HepG2 (cell line): ENCODE results near the gene RASGRP1. TPM values are rescaled to one million over a fixed set of nuclear protein-coding genes. Genes with fewer than 3 reads are reported as not detected.

ENCODE experiments used
- ATAC-seq: fragments of 200-7000 bp; cut with Tn5 transposase; 3 replicates; pipeline ENCODE4 v1.9.1; 2020; ENCODE audit warnings: mild to moderate bottlenecking, moderate library complexity
- BruUV-seq: library from RNA; stranded (reverse); fragments of 400-500 nt; replicated peaks from 2 replicates; lab custom pipeline; 2021; lab: Mats Ljungman, UMichigan
- CTCF ChIA-PET: fragments of 300-600 bp; formaldehyde crosslinking; extraction: SDS; loops from one replicate; lab custom pipeline; 2021; ENCODE audit warnings: low total read pairs, inconsistent platforms, low intra/inter-chr PET ratio; lab: Yijun Ruan, JAX
- POLR2A ChIA-PET: fragments of 350-600 bp; sonication (Branson Sonifier 250); formaldehyde crosslinking; loops from one replicate; lab custom pipeline; 2020; ENCODE audit warnings: antibody characterized with exemption, inconsistent platforms; lab: Yijun Ruan, JAX
- DNase-seq: peaks from one replicate; pipeline ENCODE4 v3.0.0-alpha.2; 2015; ENCODE audit warnings: low spot score
- FAIRE-seq: peaks from 3 replicates; lab custom pipeline; 2011; peaks lifted over from hg19 to GRCh38; lab: Jason Lieb, UNC
- H2AFZ ChIP-seq: one replicate; pipeline ENCODE4 v1.6.1; 2011; ENCODE audit warnings: low read length, inconsistent platforms
- H3K27ac ChIP-seq: fragments of 300-600 bp; 3 replicates; pipeline ENCODE4 v1.8.0; 2011; ENCODE audit warnings: mixed run types, mild to moderate bottlenecking, mixed read lengths, low read length, inconsistent platforms; ENCODE audit not compliant: insufficient read depth; ENCODE audit errors: extremely low read length
- H3K27me3 ChIP-seq, 2 experiments: fragments of 200-600 bp in 1 of 2; 2 replicates in 1 of 2; 3 replicates in 1 of 2; pipeline versions ENCODE4 v1.6.0 to v1.8.0; 2011; ENCODE audit warnings: low read length in 2 of 2, mild to moderate bottlenecking in 2 of 2, moderate library complexity in 2 of 2, inconsistent platforms in 1 of 2; ENCODE audit not compliant: insufficient read depth in 2 of 2, control insufficient read depth in 1 of 2
- H3K36me3 ChIP-seq, 2 experiments: fragments of 200-600 bp in 1 of 2; replicated peaks in 1 of 2; 2 replicates in 1 of 2; 3 replicates in 1 of 2; pipeline versions ENCODE4 v1.5.1 to v1.8.0; 2011; ENCODE audit warnings: low read length in 2 of 2, inconsistent platforms in 1 of 2; ENCODE audit not compliant: insufficient read depth in 2 of 2, control insufficient read depth in 1 of 2
- H3K4me1 ChIP-seq: 2 replicates; pipeline ENCODE4 v1.5.1; 2012; ENCODE audit warnings: low read length, inconsistent platforms; ENCODE audit not compliant: insufficient read depth
- H3K4me2 ChIP-seq: 2 replicates; pipeline ENCODE4 v1.6.0; 2011; ENCODE audit warnings: low read depth, low read length, inconsistent platforms
- H3K4me3 ChIP-seq, 3 experiments: fragments of 200-600 bp in 1 of 3; sonication (generic), shearing (Covaris generic) in 1 of 3; replicated peaks in 1 of 3; 2 replicates each; pipeline ENCODE4 v1.5.1; 2011 to 2016; ENCODE audit warnings: low read length in 3 of 3, inconsistent platforms in 2 of 3, low read depth in 2 of 3, mild to moderate bottlenecking in 2 of 3, control low read depth in 1 of 3, mixed read lengths in 1 of 3; ENCODE audit not compliant: insufficient read depth in 1 of 3
- H3K79me2 ChIP-seq: one replicate; pipeline ENCODE4 v1.6.1; 2011; ENCODE audit warnings: low read length, inconsistent platforms; ENCODE audit not compliant: insufficient read depth
- H3K9ac ChIP-seq: 2 replicates; pipeline ENCODE4 v1.6.0; 2011; ENCODE audit warnings: mild to moderate bottlenecking, low read depth, low read length, inconsistent platforms; ENCODE audit not compliant: insufficient read depth
- H3K9me3 ChIP-seq: 2 replicates; pipeline ENCODE4 v1.5.1; 2012; ENCODE audit warnings: mild to moderate bottlenecking, low read length
- H4K20me1 ChIP-seq: 2 replicates; pipeline ENCODE4 v1.6.0; 2011; ENCODE audit warnings: inconsistent platforms, mild to moderate bottlenecking, low read length, moderate library complexity; ENCODE audit not compliant: insufficient read depth
- RFXANK ChIP-seq: IDR thresholded peaks from 2 replicates; pipeline ENCODE4 v1.6.1; 2016
- SMAD3 ChIP-seq: sonication (generic); formaldehyde crosslinking; IDR thresholded peaks from 2 replicates; pipeline ENCODE4 v1.4.0; 2020; ENCODE audit warnings: missing genetic modification reagents
- TEAD3 ChIP-seq: optimal IDR thresholded peaks from 2 replicates; pipeline ENCODE3; 2016; ENCODE audit warnings: borderline replicate concordance
- TP53 ChIP-seq: sonication (generic); formaldehyde crosslinking; conservative IDR thresholded peaks from 2 replicates; pipeline ENCODE4 v1.4.0; 2020; ENCODE audit warnings: missing genetic modification reagents
- ZNF367 ChIP-seq: sonication (generic); formaldehyde crosslinking; IDR thresholded peaks from 2 replicates; pipeline ENCODE4 v1.4.0; 2020; ENCODE audit warnings: missing genetic modification reagents, borderline replicate concordance
- ZNF549 ChIP-seq: sonication (generic); formaldehyde crosslinking; IDR thresholded peaks from 2 replicates; pipeline ENCODE4 v1.5.0; 2020; ENCODE audit warnings: missing genetic modification reagents
- ZNF558 ChIP-seq: sonication (generic); formaldehyde crosslinking; IDR thresholded peaks from 2 replicates; pipeline ENCODE4 v1.9.0; 2022; ENCODE audit warnings: mild to moderate bottlenecking, missing genetic modification reagents, borderline replicate concordance
- ZNF713 ChIP-seq: sonication (generic); formaldehyde crosslinking; IDR thresholded peaks from 2 replicates; pipeline ENCODE4 v1.4.0; 2020; ENCODE audit warnings: mild to moderate bottlenecking, missing genetic modification reagents
- ZNF879 ChIP-seq: sonication (generic); formaldehyde crosslinking; IDR thresholded peaks from 2 replicates; pipeline ENCODE4 v1.8.1; 2023; ENCODE audit warnings: missing genetic modification reagents
- ZSCAN9 ChIP-seq: IDR thresholded peaks from 2 replicates; pipeline ENCODE4 v1.6.1; 2016; ENCODE audit warnings: borderline replicate concordance
- WGBS: methylation state at CpG from one replicate; pipeline ENCODE4 v1.1.6; 2017; ENCODE audit warnings: low lambda C conversion rate; 5-methylcytosine and 5-hydroxymethylcytosine counted together
- in situ Hi-C: cut with HindIII; loops from 2 replicates; pipeline ENCODE4 v1.10.0; 2017; ENCODE audit warnings: low pct_unique_long_range_greater_than_20kb; ENCODE audit not compliant: extremely low pct_ligation_motif_present
- intact Hi-C: fragments of 100-400 bp; cut with micrococcal nuclease; formaldehyde crosslinking; loops from one replicate; pipeline ENCODE4 v1.10.0; 2022; ENCODE audit not compliant: unreplicated experiment
- polyA plus RNA-seq, 8 experiments: library from polyadenylated mRNA; depleted of rRNA in 3 of 8; stranded (reverse) in 7 of 8; unstranded in 1 of 8; fragments of >200 nt; fragmentation: Illumina TruSeq in 4 of 8; extraction: Trizol in 4 of 8; gene quantifications; 2 replicates each; pipeline versions ENCODE4 v1.2.1 to v1.2.3, GENCODE V29; 2011 to 2016; ENCODE audit warnings: low read depth in 4 of 8, missing spikeins in 1 of 8, mixed read lengths in 1 of 8; ENCODE audit not compliant: insufficient read depth in 1 of 8
- total RNA-seq, 5 experiments: library from RNA; depleted of rRNA; stranded (reverse); fragments of >200 nt; fragmentation: Illumina TruSeq; extraction: Trizol; gene quantifications; 2 replicates each; pipeline ENCODE4 v1.2.3, GENCODE V29; 2016; ENCODE audit warnings: low read depth in 1 of 5

The RASGRP1 gene
- total and polyA plus RNA-seq, 2 of the 13 experiments (the other 11 are each of a cell fraction or from before 2014, with no cell fraction given): 0.07 TPM; not detected in 1

DNA sequence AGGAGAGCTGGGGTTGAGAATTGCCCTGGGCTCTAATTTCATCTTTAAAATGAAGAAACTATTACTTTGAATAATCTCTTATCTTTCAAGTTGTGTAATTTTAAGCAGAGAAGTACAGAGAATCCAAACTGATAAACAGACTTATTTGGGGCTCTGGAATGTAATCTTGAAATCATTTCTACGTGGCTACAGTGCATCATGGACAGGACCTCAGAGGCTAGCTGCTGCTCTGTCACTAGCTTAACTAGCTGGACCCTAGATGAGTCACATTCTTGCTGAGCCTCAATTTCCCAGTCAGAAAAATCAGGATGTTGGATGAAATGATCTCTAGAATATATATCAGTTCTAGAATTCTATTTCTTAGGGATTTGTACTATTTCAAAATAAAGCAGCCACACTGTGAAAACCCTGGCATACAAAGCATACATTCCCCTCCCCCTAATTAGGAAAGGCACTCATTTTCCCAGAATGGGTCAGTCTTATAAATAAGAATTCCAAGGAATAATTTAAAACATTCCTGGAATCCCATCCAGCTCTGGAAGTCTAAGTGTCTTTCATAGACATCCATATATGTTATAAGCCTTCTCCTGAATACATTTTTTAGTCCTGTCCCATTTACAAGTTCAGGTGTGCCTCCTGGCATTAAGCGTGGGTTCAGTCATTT lies 47.2 kb downstream of the RASGRP1 start (continued):
- no peak for TF ChIP-seq ZNF558
- TF ChIP-seq, all 625 proteins: peak for 0

DNA sequence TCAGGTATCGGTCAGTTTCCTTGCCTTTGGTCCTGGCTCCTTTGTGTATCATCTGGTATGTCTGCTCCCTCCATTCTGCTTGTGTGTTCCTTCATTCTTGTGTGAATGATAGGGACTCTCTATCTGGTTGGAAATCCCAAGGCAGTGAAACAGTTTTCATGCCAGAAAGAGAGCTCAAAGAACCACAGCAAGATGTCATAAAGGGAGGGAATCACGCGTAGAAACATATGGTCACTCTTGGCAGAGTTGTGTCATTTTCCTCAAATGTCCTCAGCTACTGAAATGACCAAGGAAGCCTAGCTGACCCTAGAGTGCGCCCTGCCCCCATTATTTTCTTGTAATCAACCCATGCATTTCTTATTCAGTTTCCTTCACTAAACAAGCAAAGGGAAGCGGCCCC lies 48.0 kb downstream of the RASGRP1 start:
- H3K79me2 ChIP-seq: no peaks in the 10 kb centered on the region
- H3K9ac ChIP-seq: no peak overlapping the region
- POLR2A ChIA-PET: no interaction called here
- no peak for FAIRE-seq
- H4K20me1 ChIP-seq: no peaks in the 10 kb centered on the region
- no peak for ATAC-seq
- intact Hi-C loops (no loop called here), in situ Hi-C loops (no loop called here)
- H2AFZ ChIP-seq: no peak overlapping the region
- H3K27me3 ChIP-seq: no peaks in the 10 kb centered on the region
- 38% methylated on average over 5 of the region's 5 CpGs for WGBS
- no peak overlapping the region for H3K27ac ChIP-seq
- TF ChIP-seq TP53 (CRISPR knock-in tag) (no peak), TEAD3 (no peak), ZNF367 (CRISPR knock-in tag) (no peak), RFXANK (CRISPR knock-in tag) (no peak), ZNF713 (CRISPR knock-in tag) (no peak), ZNF549 (CRISPR knock-in tag) (no peak), SMAD3 (no peak), ZNF879 (CRISPR knock-in tag) (no peak), ZSCAN9 (no peak)
- no peaks in the 10 kb centered on the region for H3K4me1 ChIP-seq
- no peak overlapping the region for H3K4me2 ChIP-seq
- DNase-seq: no peak
- H3K36me3 ChIP-seq: no peaks in the 10 kb centered on the region
- CTCF ChIA-PET: no interaction called here
- H3K9me3 ChIP-seq: no peaks in the 10 kb centered on the region
- no TSS peak for BruUV-seq
- no peak overlapping the region for H3K4me3 ChIP-seq
